Ovary (tissue), 9 donors: ENCODE results near the gene NEDD9. TPM values are rescaled to one million over a fixed set of nuclear protein-coding genes. Genes with fewer than 3 reads are reported as not detected.

Source experiments
- DNase-seq, 5 donors: peaks; one replicate each; pipeline ENCODE4 v3.0.0-alpha.2; 2019 to 2020
- H3K27ac ChIP-seq, 2 donors: fragments of 200-600 bp; one replicate each; pipeline versions ENCODE4 v1.5.1 to v1.8.0; 2019 to 2022
- H3K27me3 ChIP-seq: fragments of 200-600 bp; one replicate; pipeline ENCODE4 v1.8.0; 2022
- H3K36me3 ChIP-seq: fragments of 200-600 bp; sonication (generic); one replicate; pipeline ENCODE4 v1.5.1; 2019
- H3K4me1 ChIP-seq: one replicate; pipeline ENCODE4 v1.8.1; 2013; ENCODE audit warnings: mild to moderate bottlenecking, moderate library complexity; ENCODE audit not compliant: insufficient read depth
- H3K4me3 ChIP-seq: fragments of 200-600 bp; sonication (generic); one replicate; pipeline ENCODE4 v1.5.1; 2017
- H3K9me3 ChIP-seq, 2 donors: fragments of 200-600 bp in 1 of 2; sonication (generic) in 1 of 2; one replicate each; pipeline versions ENCODE4 v1.5.1 to v1.8.1; 2013 to 2019; ENCODE audit warnings: mild to moderate bottlenecking in 1 of 2, moderate library complexity in 1 of 2
- CTCF ChIP-seq, 3 donors: fragments of 450-650 bp in 2 of 3; fragments of 200-600 bp in 1 of 3; IDR thresholded peaks; one replicate each; pipeline versions ENCODE4 v1.5.1 to v1.8.0; 2016 to 2022; ENCODE audit warnings: antibody characterized with exemption in 3 of 3, mild to moderate bottlenecking in 1 of 3
- EP300 ChIP-seq: sonication (generic); formaldehyde crosslinking; IDR thresholded peaks from one replicate; pipeline ENCODE4 v1.6.1; 2017; ENCODE audit warnings: antibody characterized with exemption
- POLR2A ChIP-seq: fragments of 450-650 bp; IDR thresholded peaks from one replicate; pipeline ENCODE4 v1.6.1; 2017; ENCODE audit warnings: antibody characterized with exemption, mild to moderate bottlenecking, moderate library complexity
- WGBS, 3 donors: extraction: QIAGEN DNeasy Blood & Tissue Kit in 1 of 3; methylation state at CpG; one replicate each; pipeline versions ENCODE4 v1.1.5 to v1.1.7; 2013 to 2017; 5-methylcytosine and 5-hydroxymethylcytosine counted together
- intact Hi-C, 4 donors: fragments of 100-400 bp; cut with DNase I; formaldehyde crosslinking; loops; one replicate each; pipeline versions ENCODE4 v1.11.0 to v1.15.1; 2022 to 2023
- polyA plus RNA-seq, 2 donors: library from polyadenylated mRNA; stranded (reverse); fragments of 200-250 nt in 1 of 2; fragments of 350-450 nt in 1 of 2; fragmentation: Illumina TruSeq in 1 of 2; extraction: RNeasy Lipid Tissue Mini Kit (QIAGEN cat#74804) in 1 of 2; gene quantifications; one replicate each; pipeline ENCODE4 v1.2.3, GENCODE V29; 2013 to 2014
- small RNA-seq: library from RNA; depleted of rRNA; stranded (forward); fragments of <200 nt; gene quantifications from one replicate; pipeline ENCODE3, GENCODE V24; 2016
- total RNA-seq, 7 donors: library from RNA; depleted of rRNA in 2 of 7; stranded (reverse); fragments of >200 nt in 2 of 7; fragmentation: NEBNext Ultra II Directional in 3 of 7; extraction: Animal tissue kit (Norgen Biotek cat#: 25700) in 3 of 7; gene quantifications; one replicate each; pipeline versions ENCODE4 v1.1.0 to v1.2.4, GENCODE V29; 2016 to 2023
- donor health status: DM: no; HTN: no; CAD: no; lungs with moderate emphysema.
- donor health status: DM: no; HTN: no; CAD: no.
- donor health status: Bipolar disorder and iron deficiency.
- donor health status: DM: yes; HTN: yes; CAD: no.
- donor health status: DM: no; HTN: no; CAD: no.
- donor health status: DM: yes; HTN: yes; CAD: no.

NEDD9 gene
- total and polyA plus RNA-seq, 9 donors = 5.0 to 49.4 (median 13.7) TPM

- no peak overlapping the region for H3K27ac ChIP-seq
- H3K36me3 ChIP-seq = no peaks in the 10 kb centered on the region
- TF ChIP-seq POLR2A = no peak
- no peak for TF ChIP-seq CTCF (IDR thresholded peaks at IDR 0.05)
- TF ChIP-seq EP300 = no peak
- intact Hi-C loops = loop anchor here in 2 of 4 donors (10.0 kb wide), 1 partner anchor 355 kb away; no protein-coding TSS in a partner anchor
- 78 to 87% (median 81%) methylated on average over 3 of the region's 3 CpGs for WGBS, 3 donors
- no peak overlapping the region for H3K4me3 ChIP-seq
- H3K9me3 ChIP-seq = no peaks in the 10 kb centered on the region
- no peak for DNase-seq
- H3K27me3 ChIP-seq = no peaks in the 10 kb centered on the region
- H3K4me1 ChIP-seq = no peaks in the 10 kb centered on the region
Observed at GRCh38 chr6:11140056-11140455, 92.4 kb downstream of the NEDD9 start.

GRCh38 chr6:11139051-11139960 lies 93.2 kb downstream of the NEDD9 start:
- TF ChIP-seq POLR2A (no peak), EP300 (no peak)
- no peaks in the 10 kb centered on the region for H3K9me3 ChIP-seq
- H3K4me1 ChIP-seq = no peaks in the 10 kb centered on the region
- intact Hi-C loops = no loop called here
- H3K4me3 ChIP-seq = no peak overlapping the region
- H3K27me3 ChIP-seq = no peaks in the 10 kb centered on the region
- DNase-seq = no peak
- WGBS, 3 donors = 79 to 85% (median 84%) methylated on average over 3 of the region's 3 CpGs
- no peak overlapping the region for H3K27ac ChIP-seq
- H3K36me3 ChIP-seq = no peaks in the 10 kb centered on the region

GRCh38 chr6:11136809-11137208 lies 95.7 kb downstream of the NEDD9 start:
- DNase-seq = no peak
- no peaks in the 10 kb centered on the region for H3K36me3 ChIP-seq
- intact Hi-C loops = no loop called here
- TF ChIP-seq EP300 = no peak
- no peak for TF ChIP-seq POLR2A
- TF ChIP-seq CTCF (IDR thresholded peaks at IDR 0.05) = no peak
- H3K4me3 ChIP-seq = no peak overlapping the region
- H3K27me3 ChIP-seq = no peaks in the 10 kb centered on the region
- H3K4me1 ChIP-seq = no peaks in the 10 kb centered on the region
- H3K9me3 ChIP-seq = no peaks in the 10 kb centered on the region
- no peak overlapping the region for H3K27ac ChIP-seq

Small RNA genes within 50 kb of the gene (small RNA-seq; reads per million reads assigned to genes)
- gene AL136139.1 = not detected

Other genes starting within 250 kb of the NEDD9 start
- 1 to 10 TPM in 1 of 7 donors, under 1 TPM in 5, not detected in 1; 0.11 to 1.4 (median 0.28) TPM for gene ELOVL2, start 188.4 kb downstream of the NEDD9 start, total RNA-seq
- gene ELOVL2, start 188.4 kb downstream of the NEDD9 start, polyA plus RNA-seq = 1 to 10 TPM in 1 of 2 donors, under 1 TPM in 1; 0.18 to 1.0 TPM
- 1 to 10 TPM; 5.3 to 8.4 (median 6.2) TPM for gene SMIM13, start 138.8 kb downstream of the NEDD9 start, total RNA-seq
- gene SMIM13, start 138.8 kb downstream of the NEDD9 start, polyA plus RNA-seq = 1 to 10 TPM; 3.6 to 5.8 TPM
- under 1 TPM in 2 of 7 donors, not detected in 5; 0.05 to 0.12 TPM for gene ERVFRD-1, start 120.9 kb downstream of the NEDD9 start, total RNA-seq
- under 1 TPM in 1 of 2 donors, not detected in 1; 0.78 TPM for gene ERVFRD-1, start 120.9 kb downstream of the NEDD9 start, polyA plus RNA-seq